MM.1S (cell line): Measurements from ENCODE around the gene ZNF514.

Experiments used
- CTCF ChIP-seq: fragments of 300-600 bp; sonication (generic); IDR thresholded peaks from 2 replicates; pipeline ENCODE4 v1.5.1; 2016; ENCODE audit warnings: antibody characterized with exemption, low read length, mixed read lengths
- EZH2phosphoT487 ChIP-seq: fragments of 300-600 bp; sonication (generic); IDR thresholded peaks from 2 replicates; pipeline ENCODE4 v1.6.1; 2018; ENCODE audit warnings: antibody characterized with exemption, low read length

- TF ChIP-seq CTCF (no peak), EZH2phosphoT487 (no peak)
Measured at GRCh38 chr2:95208106-95208505, 48.5 kb upstream of the ZNF514 start.
